ENCODE results near the gene NUDCD3. TPM values are rescaled to one million over a fixed set of nuclear protein-coding genes. Genes with fewer than 3 reads are reported as not detected.
A peak's percentile ranks its signal among the peaks of the same experiment; 100 is the strongest.

The NUDCD3 gene
- total RNA-seq, 1 donor from 2014 or later, result 88.2 TPM

GRCh38 chr7:44477938-44478337, 12.5 kb downstream of the NUDCD3 start:
- no peak for DNase-seq

GRCh38 chr7:44477063-44477830, 13.2 kb downstream of the NUDCD3 start:
- peak; percentile 78 for DNase-seq

- no peak for DNase-seq
These were observed 14.1 kb downstream of the NUDCD3 start for GRCh38 chr7:44476313-44476712.

- no peak for DNase-seq
These were observed 17.2 kb downstream of the NUDCD3 start for GRCh38 chr7:44473295-44473694.

- no peak for DNase-seq
These were observed 17.6 kb downstream of the NUDCD3 start for GRCh38 chr7:44472843-44473242.

- no peak for DNase-seq
These were observed 18.6 kb downstream of the NUDCD3 start for GRCh38 chr7:44471850-44472249.

GRCh38 chr7:44471436-44471835, 19.0 kb downstream of the NUDCD3 start:
- DNase-seq, result no peak

- DNase-seq, result no peak
These were observed 19.7 kb downstream of the NUDCD3 start for GRCh38 chr7:44470628-44471245.

GRCh38 chr7:44470135-44470479, 20.4 kb downstream of the NUDCD3 start:
- DNase-seq, result peak; percentile 13

- DNase-seq, result no peak
These were observed 20.9 kb downstream of the NUDCD3 start for GRCh38 chr7:44469461-44470134.

GRCh38 chr7:44467217-44467548, 23.3 kb downstream of the NUDCD3 start:
- no peak for DNase-seq

- DNase-seq, result no peak
These were observed 23.9 kb downstream of the NUDCD3 start for GRCh38 chr7:44466300-44467216.

- no peak for DNase-seq
These were observed 25.0 kb downstream of the NUDCD3 start for GRCh38 chr7:44465490-44465889.

GRCh38 chr7:44463169-44463808, 27.2 kb downstream of the NUDCD3 start:
- DNase-seq, result no peak

- DNase-seq, result no peak
These were observed 29.1 kb downstream of the NUDCD3 start for GRCh38 chr7:44461387-44461786.

- DNase-seq, result no peak
These were observed 30.1 kb downstream of the NUDCD3 start for GRCh38 chr7:44460325-44460724.

GRCh38 chr7:44455155-44455554, 35.3 kb downstream of the NUDCD3 start:
- DNase-seq, result no peak

GRCh38 chr7:44454348-44454747, 36.1 kb downstream of the NUDCD3 start:
- no peak for DNase-seq

- DNase-seq, result no peak
These were observed 39.3 kb downstream of the NUDCD3 start for GRCh38 chr7:44451123-44451522.

GRCh38 chr7:44449584-44449928, 40.9 kb downstream of the NUDCD3 start:
- DNase-seq, result no peak

GRCh38 chr7:44448922-44449583, 41.4 kb downstream of the NUDCD3 start:
- no peak for DNase-seq
